Endometrial microvascular endothelial cells (primary cell): Measurements from ENCODE around the gene HOXB6. TPM values are rescaled to one million over a fixed set of nuclear protein-coding genes. Genes with fewer than 3 reads are reported as not detected.

Experiments
- in situ Hi-C: cut with HindIII; loops from 2 replicates; pipeline ENCODE4 v1.10.0; 2017; ENCODE audit warnings: low sequenced_read_pairs, low pct_unique_long_range_greater_than_20kb; ENCODE audit errors: inconsistent ontology term
- total RNA-seq: library from RNA; depleted of rRNA; stranded (reverse); fragments of >200 nt; gene quantifications from one replicate; pipeline ENCODE4 v1.2.3, GENCODE V29; 2015; ENCODE audit errors: inconsistent ontology term

HOXB6 gene
- total RNA-seq, 1 donor from 2014 or later = 26.3 TPM

DNA sequence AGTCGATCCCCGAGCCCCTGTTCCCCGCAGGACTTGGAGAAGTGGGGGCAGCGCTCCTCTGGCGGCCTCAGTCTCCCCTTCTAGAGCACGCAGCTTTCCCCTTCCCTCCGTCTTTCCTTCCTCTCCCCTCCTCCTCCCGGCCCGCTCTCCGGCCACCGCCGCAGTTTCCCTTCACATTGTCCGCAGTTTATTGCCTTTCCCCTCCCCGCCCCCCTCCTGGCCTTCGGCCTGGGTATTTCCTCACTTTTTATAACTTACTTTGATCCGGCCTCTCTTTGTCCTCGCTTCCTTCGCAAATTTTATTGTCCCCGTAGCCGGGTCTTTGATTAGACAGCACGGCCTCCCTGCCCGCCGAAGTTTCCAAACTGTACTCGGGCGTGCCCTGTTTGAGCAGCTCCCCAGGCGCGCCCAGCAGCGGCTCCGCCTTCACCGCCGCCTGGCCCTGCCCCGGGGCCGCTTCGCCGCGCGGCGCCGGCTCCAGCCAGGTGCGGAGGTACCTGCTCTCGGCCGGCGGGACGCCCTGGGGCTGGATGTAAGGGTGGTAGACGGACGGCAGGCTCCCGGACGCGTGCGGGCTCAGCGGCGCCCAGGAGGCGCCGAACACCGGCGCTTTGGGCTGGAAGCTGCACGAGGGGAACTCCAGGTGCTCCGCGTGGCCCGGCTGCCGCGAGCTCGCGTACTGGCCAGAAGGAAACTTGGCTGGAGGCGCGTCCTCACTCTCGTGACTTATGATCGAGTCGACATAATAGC, 20.9 kb upstream of the HOXB6 start:
- in situ Hi-C loops = no loop called here

DNA sequence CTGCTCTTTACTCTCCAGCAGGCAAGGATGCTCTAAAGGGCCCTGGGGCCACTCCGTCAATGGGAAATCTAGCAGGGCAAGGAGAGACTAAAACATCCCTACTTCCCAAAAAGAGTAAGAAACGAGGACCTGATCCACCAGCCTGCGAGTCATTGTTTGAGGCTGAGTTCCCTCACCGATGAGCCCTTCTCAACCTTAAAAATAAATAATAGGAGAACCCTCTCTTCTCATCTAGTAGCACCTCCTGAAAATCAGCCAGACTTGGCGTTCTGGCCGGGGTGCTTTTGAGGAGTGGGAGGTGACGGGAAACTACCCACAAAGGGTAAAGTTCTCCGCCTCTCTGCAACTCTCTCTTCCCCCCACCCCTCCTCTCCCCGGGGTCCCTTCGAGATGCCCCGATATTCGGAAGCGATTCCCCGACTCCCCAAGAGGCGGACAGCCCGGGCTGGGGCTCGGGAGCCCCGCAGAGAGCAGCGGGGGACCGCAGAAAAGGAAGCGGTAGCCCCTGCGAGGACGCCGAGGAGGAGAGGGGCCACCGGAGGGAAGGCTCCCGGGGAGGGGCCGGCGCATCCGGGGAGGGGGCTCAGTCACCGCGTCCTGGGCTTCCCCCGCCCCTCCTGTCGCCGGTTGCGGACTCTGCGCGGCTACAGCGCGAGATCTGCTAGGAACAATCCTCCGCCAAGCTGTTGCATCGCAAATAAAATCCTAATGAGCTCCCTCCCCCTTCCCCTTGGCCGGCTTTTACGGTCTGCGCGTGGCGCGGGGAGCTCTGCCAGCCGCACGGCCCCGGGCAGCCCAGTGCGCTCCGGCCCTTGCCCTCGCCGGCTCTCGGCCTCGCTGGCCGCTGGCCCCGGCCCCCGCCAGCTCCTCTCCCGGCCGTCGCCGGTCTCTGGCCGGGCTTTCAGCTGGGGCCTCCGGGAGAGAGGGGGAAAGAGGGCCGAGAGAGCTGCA, 20.0 kb upstream of the HOXB6 start:
- in situ Hi-C loops = no loop called here

DNA sequence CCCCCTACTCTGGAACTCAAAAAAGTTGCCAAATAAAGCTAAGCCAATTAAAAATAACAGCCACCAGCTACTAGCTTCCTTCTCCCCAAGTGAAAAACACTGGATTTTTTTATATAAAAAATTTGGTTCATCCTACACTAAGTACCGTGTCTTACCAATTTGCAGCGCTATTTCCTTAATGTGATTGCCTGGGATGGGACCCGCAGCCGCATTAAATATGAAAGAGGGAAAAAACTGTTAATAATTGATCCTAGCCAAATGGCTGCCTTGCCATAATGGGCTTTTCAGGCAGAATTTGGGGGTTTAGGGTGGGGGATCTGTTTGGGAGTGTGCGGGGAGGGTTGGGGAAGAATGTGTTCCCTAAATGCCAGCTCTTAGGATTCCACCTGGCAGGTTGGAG, 19.3 kb upstream of the HOXB6 start:
- in situ Hi-C loops = no loop called here

DNA sequence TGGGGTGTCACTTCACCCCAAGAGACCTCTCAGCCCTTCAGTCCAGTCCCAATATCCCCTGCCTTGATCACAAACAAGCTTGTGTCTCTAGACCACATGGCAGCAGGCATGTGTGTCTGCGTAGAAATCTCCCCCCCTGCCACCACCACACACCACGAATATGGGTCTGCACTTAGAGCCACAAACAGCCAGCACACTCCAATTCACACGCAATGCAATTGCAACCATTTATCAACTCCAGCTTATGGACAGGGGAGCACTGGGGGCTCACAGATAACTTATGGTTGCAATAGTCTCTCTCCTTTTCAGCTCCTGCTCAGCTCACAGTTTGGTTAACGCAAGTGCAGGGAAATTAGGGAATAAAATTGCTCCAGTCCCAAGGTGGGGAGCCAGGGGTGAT, 18.8 kb upstream of the HOXB6 start:
- in situ Hi-C loops = no loop called here

DNA sequence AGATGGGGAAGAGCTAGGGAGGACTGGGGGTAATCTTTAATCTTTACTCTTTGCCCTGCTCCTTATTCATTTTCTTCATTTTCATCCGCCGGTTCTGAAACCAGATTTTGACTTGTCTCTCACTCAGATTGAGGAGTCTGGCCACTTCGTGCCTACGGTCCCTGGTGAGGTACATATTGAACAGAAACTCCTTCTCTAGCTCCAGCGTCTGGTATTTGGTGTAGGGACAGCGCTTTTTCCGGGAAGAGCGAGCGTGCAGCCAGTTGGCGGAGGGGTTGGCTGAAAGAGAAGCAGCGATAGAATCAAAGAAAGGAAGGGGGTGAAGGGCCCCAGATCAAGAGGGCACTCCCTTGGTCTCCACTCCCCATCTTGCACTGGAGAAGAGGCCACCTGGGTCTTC, 18.1 kb upstream of the HOXB6 start:
- in situ Hi-C loops = no loop called here

DNA sequence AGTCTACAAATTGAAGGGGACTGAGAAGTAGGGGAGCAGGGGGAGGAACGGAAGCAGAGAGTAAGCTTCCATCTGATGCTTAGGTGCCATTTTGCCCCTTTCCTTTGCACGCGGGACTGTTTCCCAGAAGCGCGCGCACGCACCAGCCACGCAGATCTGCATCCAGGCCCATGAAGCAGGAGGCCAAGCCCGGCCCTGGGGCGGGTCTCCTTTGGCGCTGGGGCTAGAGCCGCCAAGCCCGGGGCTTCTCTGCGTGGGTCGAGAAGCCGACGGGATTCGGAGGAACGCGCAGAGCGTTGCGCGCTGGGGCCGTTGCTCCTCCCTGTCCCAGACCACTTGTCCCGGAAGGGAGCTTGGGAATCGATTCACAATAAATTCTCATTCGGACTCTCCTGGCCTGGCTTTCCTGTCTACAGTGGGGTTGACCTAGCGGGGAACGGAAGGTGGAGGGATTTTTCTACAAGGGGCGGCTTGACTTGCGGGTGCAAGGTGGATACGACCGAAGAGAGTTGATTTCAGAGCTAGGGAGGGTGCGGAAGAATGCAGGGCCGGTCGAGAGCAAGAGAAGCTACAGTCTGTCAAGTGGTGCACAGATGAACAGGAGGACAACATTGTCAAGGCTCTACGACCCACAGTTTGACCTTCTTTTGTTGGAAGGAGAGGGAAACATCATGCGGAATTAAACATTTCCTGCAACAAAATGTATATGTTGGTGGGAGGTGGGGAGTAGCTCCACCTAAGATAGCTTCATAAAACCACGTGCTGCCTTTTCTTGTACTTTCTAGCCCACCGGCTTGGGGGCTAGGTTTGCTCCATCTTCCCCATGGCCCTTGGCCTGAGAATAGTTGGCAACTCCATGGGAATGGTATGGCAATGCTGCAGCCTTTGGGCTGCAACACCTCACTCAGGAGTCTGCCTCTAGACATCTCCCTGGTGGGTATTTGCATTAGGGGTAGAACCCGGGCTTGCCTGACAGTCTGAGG, 16.9 kb upstream of the HOXB6 start:
- in situ Hi-C loops = no loop called here

DNA sequence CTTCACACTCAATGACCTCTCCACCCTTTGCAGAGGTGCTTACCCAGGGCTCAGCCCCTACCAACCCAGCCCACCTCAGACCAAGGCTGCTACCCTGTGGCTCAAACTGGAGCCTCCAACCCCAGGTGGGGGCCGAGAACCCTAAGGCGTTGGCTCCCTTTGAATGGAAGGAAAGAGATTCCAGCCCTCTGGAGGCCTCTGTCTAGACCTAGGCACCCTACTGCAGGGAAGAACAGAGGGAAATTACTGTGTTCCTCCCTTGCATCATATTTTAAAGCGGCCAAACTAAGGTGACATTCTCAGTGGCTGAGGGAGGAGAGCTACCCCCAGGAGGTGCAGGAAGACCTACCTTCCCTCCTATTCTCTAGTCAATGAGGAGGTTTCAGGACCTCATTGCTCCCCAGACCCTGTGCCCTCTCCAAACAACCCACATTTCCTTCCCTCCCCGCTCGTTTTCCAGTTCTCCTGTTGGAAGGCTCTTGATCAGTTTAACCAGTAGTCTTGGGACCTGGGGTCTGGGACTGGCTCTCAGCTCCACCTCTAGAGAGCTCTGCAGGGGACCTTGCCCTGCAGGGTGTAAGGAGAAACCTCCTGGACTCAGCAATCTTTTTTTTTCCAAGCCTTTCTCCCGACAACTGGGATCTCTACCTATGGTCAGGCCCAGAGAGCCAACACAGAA, 15.8 kb upstream of the HOXB6 start:
- in situ Hi-C loops = no loop called here

DNA sequence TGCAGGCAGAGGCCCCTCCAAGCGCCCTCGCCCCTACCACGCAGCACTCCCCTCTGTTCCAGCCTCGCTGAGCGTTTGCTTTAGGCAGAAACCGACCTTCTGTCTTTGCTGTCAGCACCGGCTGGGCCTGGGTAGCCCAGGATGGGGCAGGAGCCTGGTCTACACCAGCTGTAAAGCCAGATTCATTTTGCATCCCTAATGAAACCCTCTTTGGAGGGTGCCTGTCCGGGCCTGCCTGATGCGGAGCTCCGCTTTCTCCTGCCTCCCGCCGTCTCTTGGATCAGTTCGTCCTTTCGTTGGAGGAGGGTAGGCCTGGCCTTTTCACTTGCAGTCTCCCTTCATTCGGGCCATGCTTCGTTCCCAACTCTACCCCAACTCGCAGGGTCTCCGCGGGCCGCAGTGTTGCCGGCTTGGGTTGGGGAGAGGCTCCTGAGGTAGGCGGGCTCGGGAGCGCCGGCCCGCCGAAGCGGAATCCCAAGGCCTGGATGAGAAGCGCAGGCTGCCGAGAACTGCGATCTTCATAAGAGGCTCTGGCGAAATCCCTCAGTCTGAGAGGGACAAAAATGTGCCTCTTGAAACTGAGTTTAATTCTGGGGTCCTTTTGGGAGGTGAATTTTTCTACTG, 15.2 kb upstream of the HOXB6 start:
- in situ Hi-C loops = no loop called here

DNA sequence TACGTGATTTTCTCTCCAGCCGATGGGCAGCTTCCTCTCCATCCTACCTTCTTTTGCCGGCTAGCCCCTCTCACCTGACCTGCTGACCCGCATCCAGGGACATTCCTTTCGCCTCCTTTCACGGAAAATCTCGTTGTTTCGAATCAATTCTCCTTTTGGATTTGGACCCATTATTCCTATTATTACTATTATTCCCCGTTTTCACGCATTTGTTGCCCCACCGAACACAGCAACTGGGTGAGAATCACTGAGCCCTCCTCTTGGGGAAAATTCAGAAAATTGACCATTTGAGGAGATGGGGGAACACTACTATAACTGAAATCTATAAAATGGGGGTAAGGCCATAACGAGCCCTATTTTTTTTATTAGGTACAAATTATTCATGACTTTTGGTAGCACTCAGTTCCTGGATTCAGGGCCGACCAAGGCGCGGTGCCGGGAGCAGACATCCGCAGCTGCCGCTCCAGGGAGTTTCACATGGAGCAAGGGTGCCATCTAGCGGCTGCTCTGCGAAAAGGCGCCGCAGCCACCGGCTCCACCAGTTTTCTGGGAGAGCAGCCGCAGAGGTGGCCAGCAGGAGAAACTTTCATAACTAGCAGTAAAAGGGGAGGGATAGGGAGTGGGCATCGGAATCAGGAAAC, 13.6 kb upstream of the HOXB6 start:
- in situ Hi-C loops = no loop called here

DNA sequence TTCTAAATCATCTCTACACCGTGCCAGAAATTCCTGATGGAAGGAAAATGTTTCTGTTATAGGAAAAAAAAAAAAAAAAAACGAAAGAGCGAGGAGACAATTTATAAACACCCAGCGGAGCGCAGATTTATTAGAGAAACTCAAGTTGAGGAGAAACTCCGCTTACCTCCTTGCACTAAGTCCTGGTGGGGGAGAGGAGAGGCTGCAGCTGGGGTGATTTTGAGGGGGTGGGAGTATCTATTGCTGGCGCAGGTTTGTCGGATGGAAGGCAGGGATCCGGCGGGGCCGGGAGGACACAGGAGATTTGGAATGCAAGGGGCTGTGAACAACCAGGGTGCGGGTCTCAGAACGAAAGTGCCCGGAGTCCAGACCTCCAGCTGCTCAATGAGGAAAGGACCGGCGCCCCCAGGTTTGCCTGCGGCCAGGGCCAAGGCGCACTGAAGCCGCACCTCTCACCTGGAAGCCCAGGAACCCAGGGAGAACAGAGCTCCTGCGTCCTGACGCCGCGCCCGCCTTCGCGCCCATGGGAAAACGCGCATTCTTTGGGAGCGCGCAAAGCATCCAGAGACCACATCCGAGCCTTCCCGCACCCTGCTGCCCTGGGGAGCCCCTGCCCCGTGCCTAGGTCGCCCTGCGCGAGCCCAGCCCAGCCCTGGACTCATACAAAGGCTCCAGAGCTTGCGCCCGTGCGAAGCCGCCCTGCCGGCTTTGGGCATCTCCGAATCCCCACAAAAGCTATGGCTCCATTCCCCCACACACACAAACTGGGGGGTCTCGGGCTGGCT, 12.9 kb upstream of the HOXB6 start:
- in situ Hi-C loops = no loop called here

DNA sequence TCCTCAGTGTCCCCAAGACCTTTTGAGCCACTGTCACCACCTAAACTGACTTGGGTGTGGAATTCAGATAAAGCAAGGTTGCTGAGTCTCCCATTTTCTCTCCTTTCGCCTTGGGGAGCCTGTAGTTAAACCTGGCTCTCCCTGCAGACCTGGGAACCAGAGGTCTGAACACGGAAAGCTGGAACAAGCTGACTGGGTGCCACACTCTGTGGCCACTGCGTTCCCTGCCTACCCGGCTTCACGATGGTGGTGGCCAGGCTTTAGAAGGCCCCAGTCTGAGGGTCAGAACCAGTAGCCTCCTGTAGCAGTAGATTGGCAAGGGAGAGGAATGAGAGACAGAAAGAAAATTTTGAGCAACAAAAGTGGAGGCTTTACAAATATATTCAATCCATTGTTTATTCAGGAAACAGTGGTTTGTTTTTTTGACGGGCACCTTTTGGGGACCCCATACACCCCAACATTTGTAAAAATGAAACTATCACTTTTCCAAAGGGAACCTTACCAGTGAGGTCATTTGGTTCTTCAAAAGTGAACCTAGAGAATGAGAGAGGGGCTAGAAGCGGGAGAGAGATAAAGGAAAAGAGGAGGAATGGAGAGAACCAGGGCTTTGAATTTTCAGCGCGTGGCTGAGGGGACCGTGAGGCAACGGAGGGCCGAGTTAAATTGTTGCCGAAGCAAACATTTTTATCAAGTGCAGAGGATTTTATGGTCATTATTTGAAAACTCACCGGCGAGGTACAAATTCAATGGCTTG, 12.1 kb upstream of the HOXB6 start:
- in situ Hi-C loops = no loop called here

DNA sequence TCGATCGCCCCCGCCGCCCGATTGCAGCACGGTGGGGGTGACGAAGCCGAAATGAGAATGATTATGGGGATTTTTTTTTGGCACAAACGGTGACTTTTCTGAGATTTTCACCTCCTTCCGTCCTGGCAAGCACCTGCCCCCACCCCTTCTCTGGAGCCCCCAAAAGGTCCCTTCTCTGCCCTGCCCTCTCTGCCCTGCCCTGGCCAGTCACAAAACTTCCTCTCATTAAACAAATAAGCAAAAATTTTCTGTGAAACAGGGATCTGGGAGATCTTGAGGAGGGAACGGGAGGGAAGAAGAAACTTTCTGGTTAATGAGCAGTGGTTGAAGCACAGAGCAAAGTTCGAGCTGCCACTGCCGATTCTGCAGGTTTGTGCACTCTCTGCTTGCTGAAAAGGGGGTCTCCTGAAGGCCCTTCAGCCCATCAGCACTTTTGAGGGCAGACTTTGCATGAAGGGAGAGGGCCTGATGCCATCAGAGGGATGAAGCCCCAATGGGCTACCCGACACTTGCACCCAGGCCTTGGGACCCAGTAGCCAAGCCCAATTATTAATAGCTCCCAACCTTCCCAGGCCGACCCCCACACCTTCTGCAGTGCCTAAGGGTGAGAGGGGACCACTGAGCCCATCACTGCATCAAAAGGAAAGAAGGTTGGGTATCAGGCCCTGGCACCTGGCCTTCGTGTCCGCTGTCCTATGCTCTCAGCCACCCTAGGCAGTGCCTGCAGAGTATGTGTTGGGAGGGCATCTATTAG, 11.4 kb upstream of the HOXB6 start:
- in situ Hi-C loops = no loop called here

DNA sequence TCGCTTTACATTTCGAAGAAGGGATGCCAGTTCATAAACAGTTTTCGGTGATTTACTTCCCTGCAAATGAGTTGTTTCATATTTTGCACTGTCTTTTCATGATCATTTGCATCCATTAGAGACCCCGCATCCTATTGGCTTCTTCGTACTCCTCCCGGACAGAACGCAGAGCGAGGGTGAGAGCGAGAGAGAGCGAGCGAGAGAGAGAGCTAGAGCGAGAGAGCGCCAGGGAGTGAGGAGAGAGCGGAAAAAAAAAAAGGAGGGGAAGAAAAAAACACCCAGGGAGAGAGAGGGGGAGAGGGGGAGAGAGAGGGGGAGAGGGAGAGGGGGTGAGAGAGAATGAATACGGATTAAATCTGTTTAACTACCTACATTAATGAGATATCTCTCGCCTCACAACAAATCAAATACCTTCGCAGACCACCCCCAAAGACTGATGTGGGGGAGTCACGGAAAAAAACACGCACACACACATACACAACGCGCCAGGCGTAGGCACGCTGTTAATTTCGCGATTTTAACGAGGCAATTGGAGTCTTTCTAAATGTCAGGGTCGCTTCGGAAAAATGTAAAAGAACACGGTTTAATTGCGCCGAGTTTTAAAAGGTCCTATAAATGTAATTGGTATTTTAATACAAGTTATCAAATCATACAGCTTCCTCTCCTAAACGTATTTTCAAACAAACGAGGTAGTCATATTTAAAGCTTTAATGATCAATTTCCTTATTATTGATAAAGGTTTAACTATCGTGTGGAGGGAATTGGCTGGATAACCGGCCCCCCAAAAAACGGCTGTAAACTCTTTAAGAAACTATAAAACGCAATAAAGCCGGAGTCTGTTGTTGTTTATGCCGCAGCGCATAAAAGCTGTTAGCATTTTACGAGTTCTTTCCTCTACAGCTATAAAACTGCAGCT, 10.5 kb upstream of the HOXB6 start, which contains the start of gene HOXB8:
TSS of gene HOXB8 (minus strand) at position 246 of the 916 bp plus-strand sequence. CDS start 588 bp downstream, outside the sequence.
- in situ Hi-C loops = no loop called here

DNA sequence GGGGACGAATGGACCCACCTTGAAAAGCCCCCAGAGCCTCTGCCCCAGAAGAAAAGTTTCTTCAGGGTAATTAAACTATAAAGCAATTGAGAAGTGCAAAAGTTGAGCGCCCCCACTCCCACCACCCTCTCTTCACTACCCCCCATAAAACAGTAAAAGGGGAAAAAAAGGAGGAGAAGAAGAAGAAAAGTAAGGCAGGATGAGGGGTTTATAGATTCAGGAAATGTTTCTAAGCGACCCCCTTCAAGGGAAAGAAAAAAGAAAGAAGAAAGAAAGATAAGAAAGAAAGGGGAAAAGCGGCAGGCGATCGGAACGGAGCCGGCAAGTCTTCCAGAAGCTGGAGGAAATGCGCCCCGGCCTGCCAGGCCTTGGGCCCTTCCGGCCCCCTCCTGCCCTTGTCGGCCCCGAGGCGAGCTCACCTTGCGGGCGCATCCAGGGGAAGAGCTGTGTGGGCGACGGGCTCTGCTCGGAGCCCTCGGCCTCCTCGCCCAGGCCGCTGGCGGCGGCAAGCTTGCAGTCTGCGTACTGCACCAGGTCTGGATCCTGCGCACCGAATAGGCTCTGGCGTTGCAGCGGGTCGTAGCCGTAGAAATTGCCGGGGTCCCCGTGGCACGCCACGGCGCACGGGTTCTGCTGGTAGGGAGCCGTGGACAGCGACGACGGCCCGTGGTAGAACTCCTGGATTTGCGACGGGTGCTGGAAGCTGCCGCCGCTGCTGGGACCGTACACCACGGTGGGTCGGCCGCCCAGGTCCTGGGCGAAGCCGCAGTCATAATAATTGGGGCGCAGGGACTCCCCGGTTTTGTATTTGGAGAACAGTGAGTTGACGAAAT, 9.3 kb upstream of the HOXB6 start:
- in situ Hi-C loops = no loop called here
